ENCODE measurements around the gene EIF4H. TPM values are rescaled to one million over a fixed set of nuclear protein-coding genes. Genes with fewer than 3 reads are reported as not detected.

Gene EIF4H
- polyA plus RNA-seq, 1 donor (not counting 4 experiments of a cell fraction or from before 2014, with no cell fraction given), result 340 TPM

GRCh38 chr7:74175340-74175739 is 1.2 kb downstream of the EIF4H start:
- Histone ChIP-seq H3K27ac (ENCODE audit: control insufficient read depth, insufficient read depth, low read length) (peak overlapping the region; percentile 88), H3K36me3 (ENCODE audit: control insufficient read depth in 2 of 2, extremely low read depth in 1 of 2, insufficient read depth in 2 of 2, low read length in 2 of 2) (peaks cover 2 to 20% of the 10 kb centered on the region in 2 experiments), H3K9ac (ENCODE audit: control insufficient read depth, extremely low read depth, insufficient read depth, low read length) (peak overlapping the region; percentile 94), H3K4me2 (ENCODE audit: control insufficient read depth, extremely low read depth, insufficient read depth, low read depth, low read length) (peak overlapping the region; percentile 71), H3K9me3 (ENCODE audit: control insufficient read depth, low read depth, low read length) (no peaks in the 10 kb centered on the region), H3K79me2 (ENCODE audit: control insufficient read depth, insufficient read depth, low read length) (peaks cover 61% of the 10 kb centered on the region), H3K4me1 (ENCODE audit: control insufficient read depth, extremely low read depth, insufficient read depth, low read length) (peaks cover 44% of the 10 kb centered on the region), H3K4me3 (ENCODE audit: control insufficient read depth in 2 of 3, extremely low read depth in 1 of 3, insufficient read depth in 2 of 3, low read depth in 1 of 3, low read length in 3 of 3) (peak overlapping the region; percentile 67 to 96 (median 93)), H3K27me3 (ENCODE audit: control insufficient read depth, extremely low read depth, insufficient read depth, low read length) (no peaks in the 10 kb centered on the region), H3K9me1 (ENCODE audit: control insufficient read depth, extremely low read depth, insufficient read depth, low read length) (peaks cover 4% of the 10 kb centered on the region), H4K20me1 (ENCODE audit: control insufficient read depth, extremely low read depth, insufficient read depth, low read length) (peaks cover 24% of the 10 kb centered on the region), H2AFZ (ENCODE audit: control insufficient read depth, low read length) (no peak overlapping the region)
- FAIRE-seq (no peak), DNase-seq (ENCODE audit: low read depth, low spot score) (no peak)
- dilution Hi-C loops (cut with MboI; ENCODE audit: extremely low pct_ligation_motif_present, low sequenced_read_pairs), result no loop called here
- TF ChIP-seq CTCF (optimal IDR thresholded peaks at IDR 0.05 in 1 of 3, IDR thresholded peaks at IDR 0.05 in 1 of 3, conservative IDR thresholded peaks at IDR 0.05 in 1 of 3; ENCODE audit: extremely low read depth in 1 of 3, insufficient read depth in 2 of 3, low read length in 3 of 3), result no peak
- TF ChIP-seq EZH2 (IDR thresholded peaks at IDR 0.05; ENCODE audit: low read length), result no peak

GRCh38 chr7:74176555-74176954 is 2.4 kb downstream of the EIF4H start:
- peak overlapping the region; percentile 71 for H3K4me2 ChIP-seq (ENCODE audit: control insufficient read depth, extremely low read depth, insufficient read depth, low read depth, low read length)
- H3K27ac ChIP-seq (ENCODE audit: control insufficient read depth, insufficient read depth, low read length), result peak overlapping the region; percentile 7
- peak overlapping the region; percentile 1 to 93 (median 67) for H3K4me3 ChIP-seq (ENCODE audit: control insufficient read depth in 2 of 3, extremely low read depth in 1 of 3, insufficient read depth in 2 of 3, low read depth in 1 of 3, low read length in 3 of 3)
- H3K79me2 ChIP-seq (ENCODE audit: control insufficient read depth, insufficient read depth, low read length), result peaks cover 73% of the 10 kb centered on the region
- H4K20me1 ChIP-seq (ENCODE audit: control insufficient read depth, extremely low read depth, insufficient read depth, low read length), result peaks cover 31% of the 10 kb centered on the region
- no peak for TF ChIP-seq CTCF (optimal IDR thresholded peaks at IDR 0.05 in 1 of 3, IDR thresholded peaks at IDR 0.05 in 1 of 3, conservative IDR thresholded peaks at IDR 0.05 in 1 of 3; ENCODE audit: extremely low read depth in 1 of 3, insufficient read depth in 2 of 3, low read length in 3 of 3)
- TF ChIP-seq EZH2 (IDR thresholded peaks at IDR 0.05; ENCODE audit: low read length), result no peak
- H3K36me3 ChIP-seq (ENCODE audit: control insufficient read depth in 2 of 2, extremely low read depth in 1 of 2, insufficient read depth in 2 of 2, low read length in 2 of 2), result peaks cover 6 to 23% of the 10 kb centered on the region in 2 experiments
- H3K27me3 ChIP-seq (ENCODE audit: control insufficient read depth, extremely low read depth, insufficient read depth, low read length), result no peaks in the 10 kb centered on the region
- peak overlapping the region; percentile 94 for H3K9ac ChIP-seq (ENCODE audit: control insufficient read depth, extremely low read depth, insufficient read depth, low read length)
- FAIRE-seq (peak; percentile 74), DNase-seq (ENCODE audit: low read depth, low spot score) (no peak)
- H3K4me1 ChIP-seq (ENCODE audit: control insufficient read depth, extremely low read depth, insufficient read depth, low read length), result peaks cover 44% of the 10 kb centered on the region
- H3K9me1 ChIP-seq (ENCODE audit: control insufficient read depth, extremely low read depth, insufficient read depth, low read length), result peaks cover 4% of the 10 kb centered on the region
- H2AFZ ChIP-seq (ENCODE audit: control insufficient read depth, low read length), result no peak overlapping the region
- no peaks in the 10 kb centered on the region for H3K9me3 ChIP-seq (ENCODE audit: control insufficient read depth, low read depth, low read length)
- dilution Hi-C loops (cut with MboI; ENCODE audit: extremely low pct_ligation_motif_present, low sequenced_read_pairs), result no loop called here

All from keratinocyte (primary cell).